Amniotic stem cell (primary cell): ENCODE measurements around the gene TBX15.

Source experiments
- DNase-seq: peaks from one replicate; lab custom pipeline; 2025; lab: John Stamatoyannopoulos, UW

Gene TBX15

DNA sequence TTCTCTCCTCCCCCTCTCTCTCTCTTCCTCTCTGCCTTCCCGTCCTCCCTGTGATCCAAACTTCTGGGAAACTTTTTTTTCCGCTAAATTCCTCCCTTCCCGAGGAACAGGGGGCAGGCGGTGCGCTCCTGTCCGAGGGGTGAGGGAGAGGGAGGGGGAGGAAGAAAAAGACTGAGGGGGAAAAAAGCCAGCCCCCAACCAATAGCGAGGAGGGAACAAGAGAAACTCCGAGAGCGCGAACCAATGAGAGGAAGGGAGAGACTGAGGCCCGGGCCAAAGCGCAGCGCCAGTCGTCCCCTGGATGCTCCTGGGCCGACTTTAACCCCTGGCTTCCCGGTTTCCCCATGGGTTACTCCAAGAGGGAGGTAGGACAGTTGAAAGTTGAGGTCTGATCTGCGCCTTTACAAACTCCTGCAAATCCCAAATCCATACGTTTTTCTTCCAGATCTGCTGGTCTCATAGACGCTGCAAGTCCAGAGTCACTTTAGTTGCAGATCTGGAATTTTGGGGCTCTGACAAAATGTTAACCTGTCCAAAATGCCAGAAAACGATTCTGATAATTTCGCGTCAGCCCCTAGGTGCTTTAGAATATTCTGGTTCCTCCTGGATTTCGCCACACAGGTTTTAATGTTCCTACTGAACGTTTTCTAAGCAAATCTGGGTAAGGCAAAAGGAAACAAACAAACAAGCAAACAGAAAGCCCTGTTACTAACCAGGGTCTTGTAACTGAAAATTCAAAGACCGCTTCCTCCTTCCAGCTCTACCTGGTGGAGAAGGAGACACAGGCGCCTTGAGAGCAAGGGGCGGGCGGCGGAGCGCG lies at the start of gene TBX15:
Gene TBX15 (minus strand): TSS at position 158 of the 820 bp plus-strand sequence. CDS start 548 bp downstream, outside the sequence.
- no peak for DNase-seq

- DNase-seq: no peak
Observed at GRCh38 chr1:119034359-119034758, 46.2 kb upstream of the TBX15 start.

- DNase-seq: no peak
Observed at GRCh38 chr1:119032986-119033385, 44.8 kb upstream of the TBX15 start.

DNA sequence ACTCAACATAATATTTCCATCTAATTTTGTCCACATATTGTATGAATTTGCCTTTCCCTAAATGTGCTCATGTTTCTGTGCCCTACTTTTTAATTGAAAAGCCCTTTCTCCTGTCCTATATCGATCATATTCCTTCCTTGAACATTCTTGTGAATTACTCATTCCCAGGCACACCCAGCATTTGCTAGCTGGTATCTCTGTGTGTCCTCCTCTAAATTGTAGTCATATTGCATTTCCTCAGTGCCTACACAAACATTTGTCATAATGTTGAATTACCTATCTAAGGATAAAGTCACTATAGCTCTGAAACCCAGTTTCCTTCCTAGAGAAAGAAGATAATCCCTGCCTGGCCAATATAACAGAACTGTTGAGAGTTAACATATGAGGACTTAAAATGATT lies 39.6 kb upstream of the TBX15 start:
- no peak for DNase-seq

DNA sequence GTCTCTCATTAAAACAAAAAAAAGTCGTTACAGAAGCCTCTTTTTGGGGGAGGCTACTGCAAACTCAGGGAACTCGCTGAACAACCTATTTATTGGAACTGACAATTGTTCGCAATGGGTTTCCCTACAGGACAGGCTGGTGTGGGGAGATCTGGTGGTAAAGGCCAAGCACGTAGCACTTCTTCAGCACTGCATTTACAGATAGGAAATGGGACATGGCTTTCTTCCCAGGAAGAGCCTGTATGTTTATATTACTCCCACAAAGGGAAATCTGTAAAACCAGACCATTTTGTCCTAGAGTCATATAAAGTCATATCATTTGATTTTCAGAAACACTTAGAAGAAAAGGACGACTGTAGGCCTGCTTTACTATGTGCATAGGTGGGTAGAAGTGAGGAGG lies 38.8 kb upstream of the TBX15 start:
- DNase-seq: no peak

DNA sequence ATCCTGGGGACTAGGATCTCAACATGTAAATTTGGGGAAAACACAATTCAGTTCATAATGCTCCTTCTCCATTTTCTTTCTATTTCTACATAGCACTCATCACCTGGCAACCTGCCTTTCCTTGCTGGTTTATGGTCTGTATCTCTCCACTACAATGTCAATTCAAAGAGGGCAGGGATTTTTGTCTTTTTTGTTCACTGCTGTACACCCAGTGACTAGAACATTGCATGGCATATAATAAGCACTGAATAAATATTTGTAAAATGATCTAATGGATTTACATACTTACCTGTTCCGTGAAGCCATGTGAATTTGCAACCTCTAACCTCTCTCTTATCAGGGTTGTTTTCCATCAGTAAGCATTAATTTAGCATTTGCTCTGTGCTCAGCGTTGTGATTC lies 27.4 kb upstream of the TBX15 start:
- no peak for DNase-seq

- no peak for DNase-seq
Observed at GRCh38 chr1:119012383-119012782, 24.2 kb upstream of the TBX15 start.

DNA sequence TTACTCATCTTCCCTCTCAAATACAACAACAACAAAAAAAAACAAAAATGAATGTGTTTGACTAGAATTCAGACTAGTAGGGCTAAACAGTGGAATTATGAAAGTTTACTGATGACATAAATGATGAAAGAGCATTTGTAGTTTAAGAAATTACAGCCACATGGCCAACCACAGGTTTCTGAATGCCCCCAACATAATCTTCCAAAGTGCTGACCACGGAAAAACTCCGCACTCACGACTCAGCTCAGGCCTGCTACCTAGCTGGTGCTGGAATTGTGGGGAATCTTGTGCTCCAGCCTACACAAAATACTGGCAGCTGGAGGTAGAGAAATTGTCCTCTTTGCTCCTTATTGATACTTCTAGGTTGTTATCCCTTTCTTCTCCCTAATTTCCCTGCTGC lies 23.6 kb upstream of the TBX15 start:
- DNase-seq: no peak

GRCh38 chr1:119011116-119011515 lies 23.0 kb upstream of the TBX15 start:
- no peak for DNase-seq

GRCh38 chr1:119010201-119010600 lies 22.1 kb upstream of the TBX15 start:
- no peak for DNase-seq

GRCh38 chr1:119009312-119009655 lies 21.1 kb upstream of the TBX15 start:
- no peak for DNase-seq

DNA sequence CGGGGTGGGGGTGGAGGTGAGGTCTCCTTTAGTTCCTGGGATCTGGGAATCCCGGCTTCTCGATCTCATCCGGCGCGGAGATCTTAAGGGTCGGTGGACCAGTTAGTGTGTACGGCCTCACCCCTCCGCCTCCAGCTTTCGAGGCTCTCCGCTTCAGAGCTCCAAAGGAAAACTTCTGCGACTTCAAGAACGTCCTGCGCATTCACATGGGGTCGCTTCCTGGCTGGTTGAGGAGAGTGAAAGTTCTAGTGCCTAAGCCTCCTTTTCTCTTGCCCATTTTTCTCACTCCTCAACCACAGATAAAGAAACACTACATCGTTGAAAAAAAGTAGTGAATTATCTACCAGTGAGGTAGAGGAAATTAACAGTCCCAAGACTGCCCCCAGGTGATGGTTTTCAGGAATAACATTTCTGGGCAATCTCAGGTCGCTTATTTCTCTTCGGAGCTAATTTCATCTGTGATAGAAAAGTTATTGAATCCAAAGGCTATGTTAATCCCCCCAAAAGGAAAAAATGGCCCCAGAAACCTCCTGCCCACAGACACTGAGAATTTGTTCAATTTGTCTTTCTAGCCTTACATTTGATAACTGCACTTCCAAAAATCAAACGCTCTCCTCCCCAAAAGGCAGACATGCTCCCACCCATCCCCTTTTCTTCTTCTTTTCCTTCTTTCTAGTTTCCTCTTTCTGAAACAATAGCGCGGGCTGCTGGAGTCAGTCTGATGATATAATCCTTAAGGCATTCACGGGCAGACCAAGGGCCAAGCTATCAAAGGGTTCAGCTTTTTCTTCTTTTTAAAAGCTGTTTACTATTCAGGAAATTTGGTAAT lies 20.6 kb upstream of the TBX15 start:
- DNase-seq: peak; percentile 23

- no peak for DNase-seq
Observed at GRCh38 chr1:119007670-119008482, 19.7 kb upstream of the TBX15 start.

DNA sequence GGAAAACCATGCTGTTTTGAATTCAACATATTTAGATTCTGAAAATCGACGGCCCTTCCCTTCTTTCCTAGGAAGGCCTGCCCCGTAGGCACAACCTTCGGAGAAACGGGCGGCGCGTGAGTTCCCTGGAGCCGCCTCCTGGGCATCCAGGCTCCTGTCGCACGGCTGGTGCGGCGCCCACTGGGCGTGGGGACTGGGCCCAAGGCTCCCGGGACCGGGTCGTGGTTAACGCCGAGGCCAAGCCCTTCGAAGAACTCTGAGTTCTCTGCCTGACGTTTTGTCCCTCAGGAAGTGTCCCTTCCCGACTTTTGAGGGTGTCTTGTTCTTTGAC lies 19.2 kb upstream of the TBX15 start:
- DNase-seq: no peak

GRCh38 chr1:119006406-119007279 lies 18.5 kb upstream of the TBX15 start:
- DNase-seq: no peak

DNA sequence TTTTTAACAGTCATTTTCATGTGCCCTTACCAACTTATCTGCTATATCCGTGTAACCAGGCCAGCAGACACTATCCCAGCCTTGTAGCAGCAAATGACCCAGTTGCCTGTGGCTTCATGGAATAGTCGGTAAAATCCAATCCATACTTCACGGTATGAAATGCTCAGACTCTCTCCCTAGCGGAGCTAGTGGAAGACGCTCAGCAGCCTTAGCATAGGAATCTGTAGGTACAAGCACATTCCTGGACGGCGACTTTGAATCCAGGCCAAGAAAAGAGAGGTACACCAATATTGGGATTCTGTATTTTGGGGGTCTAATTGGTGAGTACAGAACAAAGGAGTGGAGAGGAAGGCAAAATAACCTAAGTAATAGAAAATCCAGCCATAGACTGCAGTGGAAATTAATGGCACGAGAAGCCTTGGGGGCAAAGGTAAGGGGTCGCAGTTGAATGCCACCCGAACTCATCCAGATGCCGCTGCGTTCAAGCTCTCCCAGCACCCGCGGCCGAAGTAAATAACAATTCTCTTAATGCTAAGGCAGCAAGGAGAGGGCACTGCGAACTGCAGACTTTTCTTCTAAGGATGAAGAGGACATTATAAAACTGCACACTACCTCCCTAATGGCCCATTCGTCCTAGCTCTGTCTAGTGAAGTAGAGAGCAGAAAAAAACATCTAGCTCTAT lies 17.7 kb upstream of the TBX15 start:
- DNase-seq: no peak

DNA sequence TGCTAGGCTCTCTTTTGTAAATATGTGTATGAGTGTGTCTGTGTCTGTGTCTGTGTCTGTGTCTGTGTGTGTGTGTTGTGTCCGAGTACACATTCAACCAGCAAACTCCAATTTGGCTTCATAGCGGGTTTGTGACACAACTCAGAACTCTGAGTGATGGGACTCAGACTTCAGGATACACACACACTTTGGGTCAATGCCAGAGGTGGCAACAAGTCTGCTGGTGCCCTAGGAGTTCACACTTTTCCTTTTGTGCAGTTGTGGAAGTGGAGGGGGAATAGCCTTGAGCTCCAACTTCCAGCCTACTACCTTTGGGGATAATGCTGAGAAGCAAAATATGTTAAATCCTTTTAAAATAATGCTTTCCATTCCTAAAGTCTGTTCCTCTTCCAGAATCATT lies 16.6 kb upstream of the TBX15 start:
- DNase-seq: no peak

DNA sequence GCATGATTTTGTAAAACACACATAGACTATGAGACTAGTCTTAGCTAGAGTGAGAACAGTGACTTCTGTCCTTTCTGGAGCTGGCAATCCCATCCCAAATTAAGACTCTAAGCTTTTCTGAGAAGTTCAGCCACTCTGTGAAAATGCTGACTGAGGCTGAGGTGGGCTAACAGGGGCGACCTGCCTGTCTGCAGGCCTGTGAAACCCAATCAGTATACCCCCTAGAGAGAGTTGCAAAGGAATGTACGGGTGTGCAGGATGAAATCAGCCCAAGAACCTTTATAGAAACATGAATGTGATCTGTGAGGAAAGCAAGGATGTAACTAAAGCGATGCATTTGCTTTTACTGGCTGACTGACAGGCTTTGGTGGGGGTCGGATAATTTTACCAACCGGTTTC lies 16.0 kb upstream of the TBX15 start:
- DNase-seq: no peak

- DNase-seq: no peak
Observed at GRCh38 chr1:119003413-119004128, 15.4 kb upstream of the TBX15 start.

DNA sequence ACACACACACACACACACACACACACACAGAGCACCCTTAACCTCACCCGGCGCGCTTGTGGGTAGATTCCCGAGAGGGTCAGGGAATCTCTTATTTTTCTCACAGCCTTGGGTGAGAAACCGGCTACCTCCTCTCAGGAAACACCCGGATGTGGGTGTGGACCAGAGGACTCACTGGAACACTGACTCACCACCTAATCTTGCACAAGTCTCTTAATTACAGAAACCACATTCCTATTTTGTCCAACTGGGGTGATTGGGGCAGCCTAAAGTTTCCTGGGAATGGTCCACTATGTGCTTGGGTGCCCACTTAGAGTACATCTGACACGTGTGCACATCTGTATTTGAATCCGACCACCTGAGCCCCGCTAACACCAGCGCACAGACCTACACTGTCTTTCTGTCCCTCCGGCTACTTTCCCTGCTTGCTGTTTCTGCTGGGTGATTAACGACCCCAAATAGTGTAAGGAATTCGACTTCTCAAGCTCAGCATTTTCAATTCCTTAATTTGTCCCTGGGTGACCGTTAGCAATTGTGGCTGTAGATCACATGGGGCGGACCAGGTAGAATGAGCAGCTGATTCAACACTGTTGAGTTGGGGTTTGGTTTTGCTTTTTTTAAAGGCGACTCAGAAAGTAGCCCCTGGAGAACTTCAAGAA lies 14.0 kb upstream of the TBX15 start:
- DNase-seq: peak; percentile 10
